ENCODE data around the gene PDLIM1. TPM values are rescaled to one million over a fixed set of nuclear protein-coding genes. Genes with fewer than 3 reads are reported as not detected.

PDLIM1 gene
- total and polyA plus RNA-seq, 2 of the 8 experiments (the other 6 are each of a cell fraction or from before 2014, with no cell fraction given) = 169 to 245 TPM

DNA sequence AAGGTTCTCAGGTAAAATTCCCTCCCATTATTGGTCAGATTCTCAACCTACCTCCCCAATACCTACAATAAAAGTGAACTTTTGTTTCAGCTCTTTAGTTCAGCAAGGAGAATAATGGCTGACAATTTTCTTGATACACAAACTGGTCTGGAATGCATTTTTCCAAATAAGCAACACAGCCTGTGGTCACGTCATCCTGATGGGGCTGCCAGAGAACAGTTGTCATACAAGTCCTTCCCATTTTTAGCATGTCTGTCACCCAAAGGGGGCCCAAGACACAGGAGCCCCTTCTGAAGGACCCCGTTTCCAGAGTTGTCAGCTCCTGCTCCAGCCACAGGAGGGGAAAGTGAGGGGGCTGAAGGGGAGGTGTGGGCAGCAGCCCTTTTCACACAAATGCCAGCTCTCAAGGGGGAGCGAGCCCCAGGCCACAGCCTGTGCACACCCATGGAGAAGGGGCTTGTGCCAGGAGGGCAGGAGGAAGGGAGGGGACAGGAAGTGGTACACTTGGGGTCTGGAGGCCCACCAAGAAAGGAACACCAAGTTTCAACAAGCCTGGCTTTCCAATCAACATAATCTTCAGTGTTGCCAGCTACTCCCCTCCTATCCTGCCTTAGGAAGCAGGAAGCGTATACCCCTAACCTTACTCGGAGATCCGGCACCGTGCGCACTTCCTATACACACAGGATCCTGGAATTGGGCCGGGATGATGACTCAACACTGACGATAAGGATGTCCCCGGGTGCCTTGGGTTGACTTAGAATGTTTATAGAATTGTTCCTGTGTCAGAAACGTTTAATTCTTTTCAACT, 43.4 kb upstream of the PDLIM1 start (continued):
- TF ChIP-seq SIX5 (IDR thresholded peaks at IDR 0.05; ENCODE audit: low read depth, low read length) = no peak

All from H1 (cell line).